Thyroid gland (tissue), 4 donors: Measurements from ENCODE around the gene RPUSD2.

Source experiments
- POLR2A ChIP-seq, 2 donors: fragments of 450-650 bp; IDR thresholded peaks; one replicate each; pipeline ENCODE4 v1.6.1; 2017; ENCODE audit warnings: antibody characterized with exemption in 2 of 2, mild to moderate bottlenecking in 2 of 2, moderate library complexity in 1 of 2
- TF ChIP-seq, protein P1 (sequence below), 6 experiments: fragments of 200-600 bp in 3 of 6; fragments of 450-650 bp in 3 of 6; sonication (generic) in 3 of 6; IDR thresholded peaks; one replicate each; pipeline ENCODE4 v1.5.1; 2016 to 2019; ENCODE audit warnings: antibody characterized with exemption in 6 of 6, mild to moderate bottlenecking in 2 of 6, inconsistent platforms in 1 of 6, moderate library complexity in 1 of 6

DNA sequence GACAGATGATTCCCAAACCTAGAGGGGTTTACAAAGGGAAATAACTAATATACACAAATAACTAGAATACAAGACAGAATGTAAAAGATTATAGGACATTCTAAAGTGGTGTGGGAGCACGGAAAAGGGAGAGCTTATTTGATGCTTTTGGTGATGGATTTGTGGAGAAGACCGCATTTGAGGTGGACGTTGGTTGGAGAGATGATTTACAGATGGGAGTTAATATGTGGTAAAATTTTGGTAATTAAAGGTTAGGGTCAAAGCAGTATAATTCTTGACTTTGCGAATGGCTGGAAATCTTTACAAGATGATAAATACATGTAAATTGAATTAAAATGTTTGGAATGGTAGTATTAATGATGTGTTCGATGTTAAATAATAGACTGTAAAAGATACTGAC, 26.1 kb downstream of the RPUSD2 start:
- TF ChIP-seq, protein P1, sequence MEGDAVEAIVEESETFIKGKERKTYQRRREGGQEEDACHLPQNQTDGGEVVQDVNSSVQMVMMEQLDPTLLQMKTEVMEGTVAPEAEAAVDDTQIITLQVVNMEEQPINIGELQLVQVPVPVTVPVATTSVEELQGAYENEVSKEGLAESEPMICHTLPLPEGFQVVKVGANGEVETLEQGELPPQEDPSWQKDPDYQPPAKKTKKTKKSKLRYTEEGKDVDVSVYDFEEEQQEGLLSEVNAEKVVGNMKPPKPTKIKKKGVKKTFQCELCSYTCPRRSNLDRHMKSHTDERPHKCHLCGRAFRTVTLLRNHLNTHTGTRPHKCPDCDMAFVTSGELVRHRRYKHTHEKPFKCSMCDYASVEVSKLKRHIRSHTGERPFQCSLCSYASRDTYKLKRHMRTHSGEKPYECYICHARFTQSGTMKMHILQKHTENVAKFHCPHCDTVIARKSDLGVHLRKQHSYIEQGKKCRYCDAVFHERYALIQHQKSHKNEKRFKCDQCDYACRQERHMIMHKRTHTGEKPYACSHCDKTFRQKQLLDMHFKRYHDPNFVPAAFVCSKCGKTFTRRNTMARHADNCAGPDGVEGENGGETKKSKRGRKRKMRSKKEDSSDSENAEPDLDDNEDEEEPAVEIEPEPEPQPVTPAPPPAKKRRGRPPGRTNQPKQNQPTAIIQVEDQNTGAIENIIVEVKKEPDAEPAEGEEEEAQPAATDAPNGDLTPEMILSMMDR (IDR thresholded peaks at IDR 0.05) = no peak
- TF ChIP-seq POLR2A (IDR thresholded peaks at IDR 0.05) = no peak
